DND-41 (cell line): ENCODE measurements around the gene CACNA1H.
"Not testable (repeated sequence)": the region's sequence is repeated elsewhere in the genome, so short reads cannot be mapped to it uniquely, and the experiment has no call there.

Experiments used
- ATAC-seq: fragments of 200-7000 bp; cut with Tn5 transposase; 3 replicates; pipeline ENCODE4 v1.9.1; 2021; ENCODE audit warnings: low read depth; ENCODE audit not compliant: insufficient read depth
- DNase-seq: peaks from one replicate; pipeline ENCODE4 v3.0.0-alpha.2; 2020
- H2AFZ ChIP-seq: 2 replicates; pipeline ENCODE4 v1.6.0; 2012; ENCODE audit warnings: low read depth, low read length
- H3K27ac ChIP-seq: 2 replicates; pipeline ENCODE4 v1.5.1; 2012; ENCODE audit warnings: low read length, inconsistent platforms
- H3K27me3 ChIP-seq: fragments of 200-600 bp; sonication (generic); 2 replicates; pipeline ENCODE4 v1.6.0; 2012; ENCODE audit warnings: low read length, mild to moderate bottlenecking, inconsistent platforms; ENCODE audit not compliant: insufficient read depth, poor library complexity
- H3K36me3 ChIP-seq: 2 replicates; pipeline ENCODE4 v1.5.1; 2012; ENCODE audit warnings: low read length, inconsistent platforms; ENCODE audit not compliant: insufficient read depth
- H3K4me1 ChIP-seq: 2 replicates; pipeline ENCODE4 v1.5.1; 2012; ENCODE audit warnings: mild to moderate bottlenecking, low read length; ENCODE audit not compliant: insufficient read depth
- H3K4me2 ChIP-seq: 2 replicates; pipeline ENCODE4 v1.6.0; 2012; ENCODE audit warnings: mild to moderate bottlenecking, moderate library complexity, low read length, inconsistent platforms; ENCODE audit not compliant: insufficient read depth
- H3K4me3 ChIP-seq, 2 experiments: fragments of 200-600 bp in 1 of 2; shearing (Covaris generic) in 1 of 2; 2 replicates each; pipeline ENCODE4 v1.5.1; 2012 to 2016; ENCODE audit warnings: inconsistent platforms in 2 of 2, low read length in 2 of 2, mild to moderate bottlenecking in 2 of 2, low read depth in 1 of 2, moderate library complexity in 1 of 2
- H3K79me2 ChIP-seq: 2 replicates; pipeline ENCODE4 v1.6.0; 2012; ENCODE audit warnings: low read length, inconsistent platforms; ENCODE audit not compliant: insufficient read depth
- H3K9ac ChIP-seq: 2 replicates; pipeline ENCODE4 v1.6.0; 2012; ENCODE audit warnings: low read depth, mild to moderate bottlenecking, inconsistent platforms, low read length, moderate library complexity
- H3K9me3 ChIP-seq: 2 replicates; pipeline ENCODE4 v1.5.1; 2012; ENCODE audit warnings: low read length, moderate library complexity, mild to moderate bottlenecking, inconsistent platforms; ENCODE audit not compliant: insufficient read depth, severe bottlenecking
- H4K20me1 ChIP-seq: 2 replicates; pipeline ENCODE4 v1.6.0; 2012; ENCODE audit warnings: low read length; ENCODE audit not compliant: insufficient read depth
- EZH2 ChIP-seq: IDR thresholded peaks from 3 replicates; pipeline ENCODE4 v1.6.1; 2012; ENCODE audit warnings: borderline replicate concordance, low read depth, mild to moderate bottlenecking, moderate library complexity, low read length, inconsistent platforms; ENCODE audit not compliant: severe bottlenecking
- TF ChIP-seq, protein P1 (sequence below): IDR thresholded peaks from 2 replicates; pipeline ENCODE4 v1.5.1; 2012; ENCODE audit warnings: borderline replicate concordance, low read length, moderate library complexity, mild to moderate bottlenecking; ENCODE audit not compliant: poor library complexity, severe bottlenecking; ENCODE audit errors: extremely low read depth

The CACNA1H gene

DNA sequence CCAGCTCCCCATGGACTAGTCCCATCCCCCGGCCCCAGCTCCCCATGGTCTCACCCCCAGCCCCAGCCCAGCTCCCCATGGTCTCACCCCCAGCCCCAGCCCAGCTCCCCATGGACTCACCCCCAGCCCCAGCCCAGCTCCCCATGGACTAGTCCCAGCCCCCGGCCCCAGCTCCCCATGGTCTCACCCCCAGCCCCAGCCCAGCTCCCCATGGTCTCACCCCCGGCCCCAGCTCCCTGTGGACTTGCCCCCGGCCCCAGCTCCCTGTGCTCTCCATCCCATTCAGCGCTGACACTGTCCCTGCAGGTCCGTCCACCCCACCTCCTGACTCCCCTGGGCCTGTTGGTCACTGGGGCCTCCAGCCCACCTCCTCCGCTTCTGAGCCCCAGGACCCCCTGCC, 78.4 kb downstream of the CACNA1H start:
- H3K9me3 ChIP-seq, H3K9ac ChIP-seq, H3K4me1 ChIP-seq, H3K27ac ChIP-seq, H3K4me2 ChIP-seq, H2AFZ ChIP-seq, H4K20me1 ChIP-seq, H3K4me3 ChIP-seq, H3K79me2 ChIP-seq, H3K27me3 ChIP-seq, H3K36me3 ChIP-seq, DNase-seq, ATAC-seq: not testable (repeated sequence)

GRCh38 chr16:1232049-1232748, 79.3 kb downstream of the CACNA1H start:
- DNase-seq, H3K4me2 ChIP-seq, H3K9ac ChIP-seq, H3K79me2 ChIP-seq, H3K4me1 ChIP-seq, H3K4me3 ChIP-seq, H2AFZ ChIP-seq, H3K36me3 ChIP-seq, H3K27ac ChIP-seq, H3K9me3 ChIP-seq, H4K20me1 ChIP-seq, H3K27me3 ChIP-seq: not testable (repeated sequence)
- 0 out of 3 replicates have a peak, but pooled peaks have one; percentile 39 for ATAC-seq

GRCh38 chr16:1236659-1237058, 83.8 kb downstream of the CACNA1H start:
- not testable (repeated sequence) for H3K36me3 ChIP-seq, H3K9ac ChIP-seq, H4K20me1 ChIP-seq, H3K27ac ChIP-seq, H3K4me2 ChIP-seq, H3K79me2 ChIP-seq, H3K27me3 ChIP-seq, H3K4me3 ChIP-seq, H3K9me3 ChIP-seq, DNase-seq, H2AFZ ChIP-seq, H3K4me1 ChIP-seq
- ATAC-seq = peak; percentile 78

GRCh38 chr16:1237990-1238389, 85.1 kb downstream of the CACNA1H start:
- Histone ChIP-seq H3K4me2 (no peak overlapping the region), H3K27me3 (no peaks in the 10 kb centered on the region), H4K20me1 (no peaks in the 10 kb centered on the region), H2AFZ (no peak overlapping the region), H3K9ac (no peak overlapping the region), H3K4me3 (no peak overlapping the region), H3K9me3 (no peaks in the 10 kb centered on the region), H3K36me3 (no peaks in the 10 kb centered on the region), H3K27ac (no peak overlapping the region), H3K79me2 (no peaks in the 10 kb centered on the region), H3K4me1 (no peaks in the 10 kb centered on the region)
- no peak for ATAC-seq
- no peak for TF ChIP-seq EZH2
- TF ChIP-seq, protein P1, sequence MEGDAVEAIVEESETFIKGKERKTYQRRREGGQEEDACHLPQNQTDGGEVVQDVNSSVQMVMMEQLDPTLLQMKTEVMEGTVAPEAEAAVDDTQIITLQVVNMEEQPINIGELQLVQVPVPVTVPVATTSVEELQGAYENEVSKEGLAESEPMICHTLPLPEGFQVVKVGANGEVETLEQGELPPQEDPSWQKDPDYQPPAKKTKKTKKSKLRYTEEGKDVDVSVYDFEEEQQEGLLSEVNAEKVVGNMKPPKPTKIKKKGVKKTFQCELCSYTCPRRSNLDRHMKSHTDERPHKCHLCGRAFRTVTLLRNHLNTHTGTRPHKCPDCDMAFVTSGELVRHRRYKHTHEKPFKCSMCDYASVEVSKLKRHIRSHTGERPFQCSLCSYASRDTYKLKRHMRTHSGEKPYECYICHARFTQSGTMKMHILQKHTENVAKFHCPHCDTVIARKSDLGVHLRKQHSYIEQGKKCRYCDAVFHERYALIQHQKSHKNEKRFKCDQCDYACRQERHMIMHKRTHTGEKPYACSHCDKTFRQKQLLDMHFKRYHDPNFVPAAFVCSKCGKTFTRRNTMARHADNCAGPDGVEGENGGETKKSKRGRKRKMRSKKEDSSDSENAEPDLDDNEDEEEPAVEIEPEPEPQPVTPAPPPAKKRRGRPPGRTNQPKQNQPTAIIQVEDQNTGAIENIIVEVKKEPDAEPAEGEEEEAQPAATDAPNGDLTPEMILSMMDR = no peak
- DNase-seq = no peak

GRCh38 chr16:1238909-1239308, 86.0 kb downstream of the CACNA1H start:
- not testable (repeated sequence) for H3K27me3 ChIP-seq, H3K79me2 ChIP-seq, H3K9ac ChIP-seq, H3K27ac ChIP-seq, H2AFZ ChIP-seq, DNase-seq, H3K4me3 ChIP-seq, H3K9me3 ChIP-seq, ATAC-seq, H3K36me3 ChIP-seq, H4K20me1 ChIP-seq, H3K4me1 ChIP-seq, H3K4me2 ChIP-seq

GRCh38 chr16:1239575-1239974, 86.7 kb downstream of the CACNA1H start:
- not testable (repeated sequence) for H3K4me3 ChIP-seq, DNase-seq, H3K27me3 ChIP-seq, H3K4me2 ChIP-seq, H3K27ac ChIP-seq, H3K36me3 ChIP-seq, H3K4me1 ChIP-seq, H3K79me2 ChIP-seq, H3K9ac ChIP-seq, H3K9me3 ChIP-seq, H4K20me1 ChIP-seq, H2AFZ ChIP-seq, ATAC-seq

DNA sequence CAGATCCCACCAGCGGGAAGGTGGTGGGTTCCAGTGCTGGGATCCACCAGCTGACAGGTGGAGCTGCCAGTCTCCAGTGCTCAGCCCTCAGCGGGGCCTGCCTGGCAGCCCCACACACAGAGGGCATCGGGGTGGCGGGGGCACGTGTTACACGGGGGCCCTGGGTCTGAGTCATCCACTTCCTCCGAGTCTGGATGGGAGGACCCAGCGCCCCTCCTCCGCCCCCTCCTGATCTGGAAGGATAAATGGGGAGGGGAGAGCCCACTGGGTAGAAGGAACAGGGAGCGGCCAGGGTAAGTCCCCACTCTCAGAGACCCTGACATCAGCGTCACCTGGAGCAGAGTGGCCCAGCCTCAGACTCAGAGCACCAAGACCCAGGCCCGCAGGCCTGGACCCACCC, 87.5 kb downstream of the CACNA1H start, which contains the start of gene TPSAB1:
Gene TPSAB1, plus strand, starts transcription at position 270 of the 400 bp plus-strand sequence. CDS start 234 bp downstream, outside the sequence.
- DNase-seq, H3K79me2 ChIP-seq, H3K27ac ChIP-seq, H3K27me3 ChIP-seq, ATAC-seq, H4K20me1 ChIP-seq, H3K4me3 ChIP-seq, H3K4me2 ChIP-seq, H3K9me3 ChIP-seq, H2AFZ ChIP-seq, H3K9ac ChIP-seq, H3K36me3 ChIP-seq, H3K4me1 ChIP-seq: not testable (repeated sequence)
